Suprapubic skin (tissue), 4 donors: ENCODE measurements around the gene TTI1.

Source experiments
- POLR2A ChIP-seq, 2 donors: fragments of 450-650 bp; IDR thresholded peaks; one replicate each; pipeline ENCODE4 v1.6.1; 2017; ENCODE audit warnings: antibody characterized with exemption in 2 of 2, mild to moderate bottlenecking in 2 of 2, moderate library complexity in 2 of 2
- POLR2AphosphoS5 ChIP-seq, 3 donors: sonication (generic); formaldehyde crosslinking; IDR thresholded peaks; one replicate each; pipeline ENCODE4 v1.6.1; 2017; ENCODE audit warnings: antibody characterized with exemption in 3 of 3
- TF ChIP-seq, protein P1 (sequence below), 2 donors: fragments of 200-600 bp in 1 of 2; fragments of 450-650 bp in 1 of 2; sonication (generic) in 1 of 2; IDR thresholded peaks; one replicate each; pipeline ENCODE4 v1.5.1; 2016 to 2019; ENCODE audit warnings: antibody characterized with exemption in 2 of 2, mild to moderate bottlenecking in 1 of 2, moderate library complexity in 1 of 2

DNA sequence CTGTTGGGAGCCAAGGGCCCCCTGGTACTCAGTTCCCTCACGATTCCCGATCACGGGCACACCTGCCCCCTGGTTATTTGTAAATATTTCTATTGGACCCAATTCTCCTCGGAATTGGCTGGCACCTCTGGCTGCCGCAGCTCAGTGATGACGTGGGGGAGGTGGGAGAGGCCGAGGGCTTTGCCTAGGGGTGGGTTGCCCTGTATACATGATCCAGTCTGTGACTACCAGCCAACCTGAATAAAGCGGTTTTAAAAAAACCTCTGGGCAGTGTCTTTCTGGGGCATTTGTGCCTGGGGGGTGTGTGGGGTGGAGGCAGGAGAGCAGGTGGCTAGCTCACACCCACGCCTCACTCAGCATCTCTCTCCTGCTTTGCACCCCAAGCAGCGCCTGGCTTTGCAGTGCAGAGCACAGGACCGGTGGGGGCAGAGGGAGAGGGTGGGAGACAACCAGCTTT, 88.1 kb downstream of the TTI1 start:
- TF ChIP-seq, protein P1, sequence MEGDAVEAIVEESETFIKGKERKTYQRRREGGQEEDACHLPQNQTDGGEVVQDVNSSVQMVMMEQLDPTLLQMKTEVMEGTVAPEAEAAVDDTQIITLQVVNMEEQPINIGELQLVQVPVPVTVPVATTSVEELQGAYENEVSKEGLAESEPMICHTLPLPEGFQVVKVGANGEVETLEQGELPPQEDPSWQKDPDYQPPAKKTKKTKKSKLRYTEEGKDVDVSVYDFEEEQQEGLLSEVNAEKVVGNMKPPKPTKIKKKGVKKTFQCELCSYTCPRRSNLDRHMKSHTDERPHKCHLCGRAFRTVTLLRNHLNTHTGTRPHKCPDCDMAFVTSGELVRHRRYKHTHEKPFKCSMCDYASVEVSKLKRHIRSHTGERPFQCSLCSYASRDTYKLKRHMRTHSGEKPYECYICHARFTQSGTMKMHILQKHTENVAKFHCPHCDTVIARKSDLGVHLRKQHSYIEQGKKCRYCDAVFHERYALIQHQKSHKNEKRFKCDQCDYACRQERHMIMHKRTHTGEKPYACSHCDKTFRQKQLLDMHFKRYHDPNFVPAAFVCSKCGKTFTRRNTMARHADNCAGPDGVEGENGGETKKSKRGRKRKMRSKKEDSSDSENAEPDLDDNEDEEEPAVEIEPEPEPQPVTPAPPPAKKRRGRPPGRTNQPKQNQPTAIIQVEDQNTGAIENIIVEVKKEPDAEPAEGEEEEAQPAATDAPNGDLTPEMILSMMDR (IDR thresholded peaks at IDR 0.05), result no peak
- no peak for TF ChIP-seq POLR2A (IDR thresholded peaks at IDR 0.05)
- TF ChIP-seq POLR2AphosphoS5 (IDR thresholded peaks at IDR 0.05), result no peak
